Endothelial cell of coronary artery (primary cell): ENCODE measurements around the gene NPB. TPM values are rescaled to one million over a fixed set of nuclear protein-coding genes. Genes with fewer than 3 reads are reported as not detected.

Experiments
- total RNA-seq: library from RNA; depleted of rRNA; stranded (reverse); fragments of >200 nt; gene quantifications from 2 replicates; pipeline ENCODE4 v1.2.3, GENCODE V29; 2014

Gene NPB
- 0.27 and 0.28 TPM in 2 replicates for total RNA-seq

GRCh38 chr17:81902023-81902652 lies at the start of gene NPB:
TSS of gene NPB (plus strand) at chr17:81902238. CDS start at chr17:81902278, 40 bp downstream.

GRCh38 chr17:81859906-81860755 lies 41.9 kb upstream of the NPB start, which contains the start of gene P4HB:
TSS of gene P4HB (minus strand) at chr17:81860535. CDS start at chr17:81860471, 64 bp downstream.

GRCh38 chr17:81870981-81871386 lies 31.1 kb upstream of the NPB start, which contains the start of gene ARHGDIA:
TSS of gene ARHGDIA (minus strand) at chr17:81871337. CDS start at chr17:81869930, 1,407 bp downstream.

GRCh38 chr17:81911277-81911961 lies 9.4 kb downstream of the NPB start, which contains the start of gene PCYT2:
TSS of gene PCYT2 (minus strand) at chr17:81911399. CDS start at chr17:81911355, 44 bp downstream.

GRCh38 chr17:81917565-81918332 lies 15.7 kb downstream of the NPB start, which contains the start of gene SIRT7:
TSS of gene SIRT7 (minus strand) at chr17:81918176. CDS start at chr17:81918131, 45 bp downstream.

GRCh38 chr17:81927653-81928543 lies 25.9 kb downstream of the NPB start, which contains the start of gene MAFG:
TSS of gene MAFG (minus strand) at chr17:81927735. CDS start at chr17:81923185, 4,550 bp downstream.

GRCh38 chr17:81947189-81947588 lies 45.2 kb downstream of the NPB start, which contains the start of gene MYADML2:
TSS of gene MYADML2 (minus strand) at chr17:81947233. CDS start at chr17:81941741, 5,492 bp downstream.

Other genes starting within 250 kb of the NPB start
- gene PDE6G, start 245.7 kb upstream of the NPB start, total RNA-seq = 0.38 and 0.45 TPM in 2 replicates
- 26.6 and 32.4 TPM in 2 replicates for gene OXLD1, start 235.6 kb upstream of the NPB start, total RNA-seq
- 9.5 and 10.8 TPM in 2 replicates for gene CCDC137, start 235.5 kb upstream of the NPB start, total RNA-seq
- 27.6 and 40.7 TPM in 2 replicates for gene ARL16, start 218.4 kb upstream of the NPB start, total RNA-seq
- gene HGS, start 218.2 kb upstream of the NPB start, total RNA-seq = 80.8 and 93.5 TPM in 2 replicates
- 8.5 and 14.1 TPM in 2 replicates for gene MRPL12, start 198.9 kb upstream of the NPB start, total RNA-seq
- 10.6 and 22.9 TPM in 2 replicates for gene SLC25A10, start 190.0 kb upstream of the NPB start, total RNA-seq
- not detected in 2 replicates for gene GCGR, start 98.1 kb upstream of the NPB start, total RNA-seq
- gene MCRIP1, start 68.9 kb upstream of the NPB start, total RNA-seq = 114 and 175 TPM in 2 replicates
- gene PPP1R27, start 67.2 kb upstream of the NPB start, total RNA-seq = not detected in 2 replicates
- 710 and 947 TPM in 2 replicates for gene P4HB, start 41.7 kb upstream of the NPB start, total RNA-seq
- gene ARHGDIA, start 30.9 kb upstream of the NPB start, total RNA-seq = 103 and 167 TPM in 2 replicates
- gene ALYREF, start 10.7 kb upstream of the NPB start, total RNA-seq = 171 and 230 TPM in 2 replicates
- gene ANAPC11, start 10.5 kb upstream of the NPB start, total RNA-seq = 187 and 197 TPM in 2 replicates
- gene PCYT2, start 9.2 kb downstream of the NPB start, total RNA-seq = 19.9 and 25.6 TPM in 2 replicates
- gene SIRT7, start 15.9 kb downstream of the NPB start, total RNA-seq = 15.0 and 18.5 TPM in 2 replicates
- 14.0 and 18.6 TPM in 2 replicates for gene MAFG, start 25.5 kb downstream of the NPB start, total RNA-seq
- 89.6 and 118 TPM in 2 replicates for gene PYCR1, start 35.1 kb downstream of the NPB start, total RNA-seq
- gene MYADML2, start 45.0 kb downstream of the NPB start, total RNA-seq = not detected in 2 replicates
- under 0.01 TPM in 1 of 2 replicates, not detected in the other for gene NOTUM, start 58.9 kb downstream of the NPB start, total RNA-seq
- 21.8 and 22.2 TPM in 2 replicates for gene ASPSCR1, start 75.4 kb downstream of the NPB start, total RNA-seq
- gene CENPX, start 120.6 kb downstream of the NPB start, total RNA-seq = 22.3 and 48.6 TPM in 2 replicates
- 15.3 and 21.4 TPM in 2 replicates for gene LRRC45, start 121.1 kb downstream of the NPB start, total RNA-seq
- 21.1 and 32.0 TPM in 2 replicates for gene RAC3, start 129.4 kb downstream of the NPB start, total RNA-seq
- gene DCXR, start 135.5 kb downstream of the NPB start, total RNA-seq = 29.9 and 42.8 TPM in 2 replicates
- gene RFNG, start 149.6 kb downstream of the NPB start, total RNA-seq = 18.1 and 28.5 TPM in 2 replicates
- gene GPS1, start 149.7 kb downstream of the NPB start, total RNA-seq = 105 and 107 TPM in 2 replicates
- gene DUS1L, start 163.6 kb downstream of the NPB start, total RNA-seq = 58.5 and 69.6 TPM in 2 replicates
- 49.5 and 52.8 TPM in 2 replicates for gene FASN, start 196.0 kb downstream of the NPB start, total RNA-seq